ENCODE data around the gene CALCOCO1. TPM values are rescaled to one million over a fixed set of nuclear protein-coding genes. Genes with fewer than 3 reads are reported as not detected.

Gene CALCOCO1
- total and polyA plus RNA-seq, 2 of the 13 experiments (the other 11 are each of a cell fraction or from before 2014, with no cell fraction given), result 7.7 to 47.7 TPM

DNA sequence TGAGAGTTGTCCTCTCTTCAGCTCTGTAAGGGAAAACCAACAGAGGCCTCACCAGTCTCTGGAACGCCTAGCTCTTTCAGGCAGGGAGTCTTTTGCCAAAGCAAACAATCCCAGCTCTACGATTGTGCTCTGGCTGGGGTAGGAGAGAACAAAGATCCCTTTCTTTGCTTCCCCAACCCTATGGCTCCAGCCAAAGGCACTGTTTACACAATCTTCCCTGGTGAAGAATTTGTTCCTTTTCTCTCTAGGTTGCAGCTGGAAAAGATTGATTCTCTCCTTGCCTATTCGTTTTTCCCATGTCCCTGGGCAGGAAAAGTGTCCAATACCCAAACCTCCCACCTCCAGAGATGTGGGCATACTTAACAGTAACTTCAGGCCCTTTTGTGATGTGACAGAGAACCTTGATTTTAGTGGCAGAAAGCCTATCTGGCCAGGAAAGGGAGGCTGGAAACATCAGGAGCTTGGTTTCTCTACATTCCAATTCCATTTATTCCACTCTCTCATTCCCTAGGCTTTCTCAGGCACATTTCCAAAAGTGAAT, 68.2 kb downstream of the CALCOCO1 start (continued):
- TF ChIP-seq ZNF501 (CRISPR knock-in tag; IDR thresholded peaks at IDR 0.05), result peak; percentile 31; the same call in 1 of the 2 replicates
- no peak for TF ChIP-seq ZNF383 (CRISPR knock-in tag; IDR thresholded peaks at IDR 0.05; ENCODE audit: borderline replicate concordance)
- no peak for TF ChIP-seq AKNA (CRISPR knock-in tag; IDR thresholded peaks at IDR 0.05; ENCODE audit: borderline replicate concordance)
- no peak for TF ChIP-seq ZFP82 (CRISPR knock-in tag; IDR thresholded peaks at IDR 0.05; ENCODE audit: borderline replicate concordance)
- TF ChIP-seq ZNF850 (CRISPR knock-in tag; conservative IDR thresholded peaks at IDR 0.05), result no peak
- peak; percentile 71; the same call in 1 of the 2 replicates for TF ChIP-seq NFIC (IDR thresholded peaks at IDR 0.05; ENCODE audit: low read length)
- no peak for TF ChIP-seq ZNF207 (IDR thresholded peaks at IDR 0.05; ENCODE audit: borderline replicate concordance)
- no peak for TF ChIP-seq MED13 (CRISPR knock-in tag; IDR thresholded peaks at IDR 0.05)
- TF ChIP-seq ZNF615 (CRISPR knock-in tag; IDR thresholded peaks at IDR 0.05; ENCODE audit: borderline replicate concordance), result no peak
- TF ChIP-seq AGO2 (optimal IDR thresholded peaks at IDR 0.05; ENCODE audit: low read depth, low read length), result no peak
- TF ChIP-seq, protein P1, sequence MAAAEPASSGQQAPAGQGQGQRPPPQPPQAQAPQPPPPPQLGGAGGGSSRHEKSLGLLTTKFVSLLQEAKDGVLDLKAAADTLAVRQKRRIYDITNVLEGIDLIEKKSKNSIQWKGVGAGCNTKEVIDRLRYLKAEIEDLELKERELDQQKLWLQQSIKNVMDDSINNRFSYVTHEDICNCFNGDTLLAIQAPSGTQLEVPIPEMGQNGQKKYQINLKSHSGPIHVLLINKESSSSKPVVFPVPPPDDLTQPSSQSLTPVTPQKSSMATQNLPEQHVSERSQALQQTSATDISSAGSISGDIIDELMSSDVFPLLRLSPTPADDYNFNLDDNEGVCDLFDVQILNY (CRISPR knock-in tag; conservative IDR thresholded peaks at IDR 0.05), result no peak
- no peak for TF ChIP-seq U2AF1 (optimal IDR thresholded peaks at IDR 0.05; ENCODE audit: low read depth, low read length)
- no peak for TF ChIP-seq SP5 (CRISPR knock-in tag; IDR thresholded peaks at IDR 0.05; ENCODE audit: borderline replicate concordance, low read depth)
- TF ChIP-seq NR2F2 (IDR thresholded peaks at IDR 0.05; ENCODE audit: borderline replicate concordance, low read depth), result no peak
- peak; percentile 43; the same call in 1 of the 2 replicates for TF ChIP-seq YEATS2 (CRISPR knock-in tag; IDR thresholded peaks at IDR 0.05; ENCODE audit: borderline replicate concordance)
- peak; percentile 52; the same call in 1 of the 2 replicates for TF ChIP-seq ZBTB7B (CRISPR knock-in tag; IDR thresholded peaks at IDR 0.05)
- no peak for TF ChIP-seq ZNF761 (CRISPR knock-in tag; conservative IDR thresholded peaks at IDR 0.05)
- peak; percentile 93 for TF ChIP-seq ZNF614 (CRISPR knock-in tag; IDR thresholded peaks at IDR 0.05; ENCODE audit: borderline replicate concordance)
- no peak for TF ChIP-seq ARHGAP35 (CRISPR knock-in tag; IDR thresholded peaks at IDR 0.05; ENCODE audit: borderline replicate concordance)
- TF ChIP-seq RELA (CRISPR knock-in tag; IDR thresholded peaks at IDR 0.05), result no peak
- TF ChIP-seq ZBTB38 (CRISPR knock-in tag; IDR thresholded peaks at IDR 0.05), result no peak
- no peak; the same call in 1 of the 2 replicates for TF ChIP-seq FOXJ3 (CRISPR knock-in tag; IDR thresholded peaks at IDR 0.05; ENCODE audit: borderline replicate concordance)
- TF ChIP-seq ZNF550 (CRISPR knock-in tag; IDR thresholded peaks at IDR 0.05; ENCODE audit: borderline replicate concordance), result no peak
- no peak for TF ChIP-seq ZNF670 (CRISPR knock-in tag; IDR thresholded peaks at IDR 0.05; ENCODE audit: borderline replicate concordance)
- TF ChIP-seq, protein P2, sequence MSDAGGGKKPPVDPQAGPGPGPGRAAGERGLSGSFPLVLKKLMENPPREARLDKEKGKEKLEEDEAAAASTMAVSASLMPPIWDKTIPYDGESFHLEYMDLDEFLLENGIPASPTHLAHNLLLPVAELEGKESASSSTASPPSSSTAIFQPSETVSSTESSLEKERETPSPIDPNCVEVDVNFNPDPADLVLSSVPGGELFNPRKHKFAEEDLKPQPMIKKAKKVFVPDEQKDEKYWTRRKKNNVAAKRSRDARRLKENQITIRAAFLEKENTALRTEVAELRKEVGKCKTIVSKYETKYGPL (CRISPR knock-in tag; IDR thresholded peaks at IDR 0.05), result no peak
- TF ChIP-seq GZF1 (CRISPR knock-in tag; IDR thresholded peaks at IDR 0.05), result no peak

Measured in HepG2 (cell line).